ENCODE data around the gene TRIM60. TPM values are rescaled to one million over a fixed set of nuclear protein-coding genes. Genes with fewer than 3 reads are reported as not detected.

TRIM60 gene
- total RNA-seq, 4 donors from 2014 or later = not detected

DNA sequence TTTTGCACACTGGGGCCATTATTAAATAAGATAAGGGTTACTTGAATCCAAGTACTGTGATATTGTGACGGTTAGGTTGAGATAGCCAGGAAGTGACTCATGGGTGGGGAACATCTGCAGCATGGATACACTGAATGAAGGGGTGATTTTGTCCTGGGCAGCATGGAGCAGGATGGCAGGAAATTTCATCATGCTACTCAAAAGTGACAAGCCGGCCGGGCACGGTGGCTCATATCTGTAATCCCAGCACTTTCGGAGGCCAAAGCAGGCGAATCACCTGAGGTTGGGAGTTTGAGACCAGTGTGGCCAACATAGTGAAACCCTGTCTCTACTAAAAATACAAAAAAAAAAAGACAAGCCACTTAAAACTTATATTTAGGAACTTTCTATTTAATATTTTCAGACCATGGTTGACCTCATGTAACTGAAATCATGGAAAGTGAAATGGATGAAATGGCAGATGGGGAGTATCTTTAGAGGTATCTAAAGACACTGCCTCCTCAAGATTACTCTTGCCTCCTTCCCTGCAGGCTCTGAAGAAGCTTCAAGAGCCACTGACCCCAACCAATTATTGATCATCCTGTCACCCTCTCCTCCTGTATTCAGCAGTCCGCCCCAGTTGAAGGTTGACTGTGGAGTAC lies 3.9 kb upstream of the TRIM60 start:
- intact Hi-C loops (cut with DNase I) = no loop called here
- H3K9me3 ChIP-seq = no peaks in the 10 kb centered on the region
- no peaks in the 10 kb centered on the region for H3K27me3 ChIP-seq
- no peaks in the 10 kb centered on the region for H3K4me1 ChIP-seq
- WGBS = 83% methylated on average over 7 of the region's 7 CpGs
- TF ChIP-seq POLR2AphosphoS5 (IDR thresholded peaks at IDR 0.05) (no peak), EP300 (IDR thresholded peaks at IDR 0.05) (no peak)
- TF ChIP-seq, protein P1, sequence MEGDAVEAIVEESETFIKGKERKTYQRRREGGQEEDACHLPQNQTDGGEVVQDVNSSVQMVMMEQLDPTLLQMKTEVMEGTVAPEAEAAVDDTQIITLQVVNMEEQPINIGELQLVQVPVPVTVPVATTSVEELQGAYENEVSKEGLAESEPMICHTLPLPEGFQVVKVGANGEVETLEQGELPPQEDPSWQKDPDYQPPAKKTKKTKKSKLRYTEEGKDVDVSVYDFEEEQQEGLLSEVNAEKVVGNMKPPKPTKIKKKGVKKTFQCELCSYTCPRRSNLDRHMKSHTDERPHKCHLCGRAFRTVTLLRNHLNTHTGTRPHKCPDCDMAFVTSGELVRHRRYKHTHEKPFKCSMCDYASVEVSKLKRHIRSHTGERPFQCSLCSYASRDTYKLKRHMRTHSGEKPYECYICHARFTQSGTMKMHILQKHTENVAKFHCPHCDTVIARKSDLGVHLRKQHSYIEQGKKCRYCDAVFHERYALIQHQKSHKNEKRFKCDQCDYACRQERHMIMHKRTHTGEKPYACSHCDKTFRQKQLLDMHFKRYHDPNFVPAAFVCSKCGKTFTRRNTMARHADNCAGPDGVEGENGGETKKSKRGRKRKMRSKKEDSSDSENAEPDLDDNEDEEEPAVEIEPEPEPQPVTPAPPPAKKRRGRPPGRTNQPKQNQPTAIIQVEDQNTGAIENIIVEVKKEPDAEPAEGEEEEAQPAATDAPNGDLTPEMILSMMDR (IDR thresholded peaks at IDR 0.05) = no peak
- H3K4me3 ChIP-seq = no peak overlapping the region
- H3K27ac ChIP-seq (replicated peaks in 1 of 4) = no peak overlapping the region
- no peak for DNase-seq (ENCODE audit: extremely low spot score)
- no peaks in the 10 kb centered on the region for H3K36me3 ChIP-seq

DNA sequence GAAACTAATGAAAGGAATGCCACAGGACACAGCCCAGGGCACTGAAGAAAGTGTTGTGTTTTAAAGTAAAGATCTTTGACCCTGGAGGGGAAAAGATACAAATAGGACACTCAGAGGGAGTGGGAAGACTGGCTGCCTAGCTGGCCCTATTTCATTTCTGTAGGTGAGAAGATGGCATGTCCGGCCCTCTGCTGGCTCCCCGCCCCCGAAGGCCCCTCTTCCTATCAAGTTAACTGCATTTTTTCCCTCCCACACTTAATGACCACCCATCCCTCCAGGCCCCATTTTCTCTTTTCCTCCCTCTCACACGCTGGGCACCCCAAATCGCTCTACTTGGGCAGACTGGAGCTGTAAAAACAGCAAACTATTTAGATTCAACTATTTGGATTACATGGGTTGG lies 16.4 kb downstream of the TRIM60 start:
- no peaks in the 10 kb centered on the region for H3K9me3 ChIP-seq
- 86% methylated on average over 5 of the region's 5 CpGs for WGBS
- TF ChIP-seq EP300 (IDR thresholded peaks at IDR 0.05) (no peak), POLR2AphosphoS5 (IDR thresholded peaks at IDR 0.05) (no peak), POLR2A (IDR thresholded peaks at IDR 0.05; ENCODE audit: low read depth) (no peak)
- TF ChIP-seq, protein P1 (IDR thresholded peaks at IDR 0.05) = no peak
- no peaks in the 10 kb centered on the region for H3K36me3 ChIP-seq
- no peaks in the 10 kb centered on the region for H3K27me3 ChIP-seq
- no peaks in the 10 kb centered on the region for H3K4me1 ChIP-seq
- DNase-seq (ENCODE audit: extremely low spot score) = no peak
- no peak overlapping the region for H3K27ac ChIP-seq (replicated peaks in 1 of 4)
- intact Hi-C loops (cut with DNase I) = no loop called here
- H3K4me3 ChIP-seq = no peak overlapping the region

DNA sequence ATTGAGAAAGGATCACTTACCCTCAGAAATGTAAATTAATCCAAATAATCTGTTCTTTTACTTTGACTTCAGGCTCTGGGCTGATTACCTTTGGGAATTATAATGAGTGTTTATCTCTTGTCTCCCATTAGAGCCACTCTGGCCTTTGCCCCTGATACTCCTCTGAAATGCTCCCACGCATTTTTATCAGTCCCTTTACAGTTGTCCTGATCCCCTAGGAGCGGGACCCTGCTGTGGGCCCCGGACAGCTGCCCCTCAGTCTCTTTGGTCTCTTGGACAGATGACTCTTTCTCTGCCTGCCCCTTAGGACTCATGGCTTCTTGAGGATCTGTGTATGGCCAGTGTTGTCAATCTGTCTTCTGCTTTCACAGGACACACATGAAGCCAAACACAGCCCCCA lies 20.8 kb downstream of the TRIM60 start:
- 68% methylated on average over 3 of the region's 3 CpGs for WGBS
- Histone ChIP-seq H3K36me3 (no peaks in the 10 kb centered on the region), H3K4me1 (no peaks in the 10 kb centered on the region), H3K9me3 (no peaks in the 10 kb centered on the region), H3K4me3 (no peak overlapping the region), H3K27ac (replicated peaks in 1 of 4) (no peak overlapping the region), H3K27me3 (no peaks in the 10 kb centered on the region)
- TF ChIP-seq POLR2A (IDR thresholded peaks at IDR 0.05; ENCODE audit: low read depth) (no peak), POLR2AphosphoS5 (IDR thresholded peaks at IDR 0.05) (no peak), EP300 (IDR thresholded peaks at IDR 0.05) (no peak)
- TF ChIP-seq, protein P1 (IDR thresholded peaks at IDR 0.05) = no peak
- intact Hi-C loops (cut with DNase I) = no loop called here
- no peak for DNase-seq (ENCODE audit: extremely low spot score)

DNA sequence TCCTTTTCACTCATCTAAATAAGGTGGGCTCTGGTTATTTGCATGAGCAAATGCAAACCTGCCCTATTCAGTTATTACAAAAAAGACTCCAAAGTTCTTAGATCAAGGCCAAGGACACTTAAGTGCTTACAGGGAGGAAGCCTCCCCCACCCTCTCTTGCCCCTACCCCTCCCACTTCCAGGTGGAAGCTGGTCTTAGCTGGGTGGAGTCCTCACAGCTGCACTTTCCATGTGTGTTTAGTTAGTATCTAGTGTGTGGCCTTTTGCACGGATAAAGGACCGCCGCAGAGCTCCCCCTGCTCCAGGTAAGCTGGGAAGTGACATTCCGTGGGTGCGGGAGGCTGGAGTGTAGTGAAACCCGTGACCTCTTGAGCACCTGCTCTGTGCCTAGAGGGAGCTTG lies 21.8 kb downstream of the TRIM60 start, which contains the start of gene TRIM75:
TSS of gene TRIM75 (plus strand) at position 222 of the 400 bp plus-strand sequence. CDS start 5,282 bp downstream, outside the sequence.
- DNase-seq (ENCODE audit: extremely low spot score) = no peak
- Histone ChIP-seq H3K27me3 (no peaks in the 10 kb centered on the region), H3K27ac (replicated peaks in 1 of 4) (no peak within 1 kb of the TSS), H3K4me1 (no peaks in the 10 kb centered on the region), H3K4me3 (no peak within 1 kb of the TSS), H3K9me3 (no peaks in the 10 kb centered on the region), H3K36me3 (no peaks in the 10 kb centered on the region)
- intact Hi-C loops (cut with DNase I) = no loop called here
- 96% methylated on average over 5 of the region's 6 CpGs for WGBS
- TF ChIP-seq EP300 (IDR thresholded peaks at IDR 0.05) (no peak), POLR2A (IDR thresholded peaks at IDR 0.05; ENCODE audit: low read depth) (no peak), POLR2AphosphoS5 (IDR thresholded peaks at IDR 0.05) (no peak)
- TF ChIP-seq, protein P1 (IDR thresholded peaks at IDR 0.05) = no peak

DNA sequence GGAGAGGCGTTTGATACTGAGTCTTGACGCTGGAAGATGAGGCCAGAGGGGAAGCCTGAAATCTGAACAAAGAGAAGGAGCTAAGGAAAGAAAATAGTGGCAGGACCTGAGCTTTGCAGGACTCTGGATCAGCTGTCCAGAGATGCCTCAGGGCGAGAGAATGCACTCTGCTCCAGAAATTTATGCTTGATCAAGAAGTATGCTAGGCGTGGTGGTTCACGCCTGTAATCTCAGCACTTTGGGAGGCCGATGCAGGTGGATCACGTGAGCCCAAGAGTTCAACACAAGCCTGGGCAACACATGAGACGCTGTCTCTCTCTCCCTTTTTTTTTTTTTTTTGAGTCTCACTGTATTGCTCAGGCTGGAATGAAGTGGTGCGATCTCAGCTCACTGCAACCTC lies 23.8 kb downstream of the TRIM60 start:
- H3K4me3 ChIP-seq = no peak overlapping the region
- TF ChIP-seq, protein P1 (IDR thresholded peaks at IDR 0.05) = no peak
- no peaks in the 10 kb centered on the region for H3K36me3 ChIP-seq
- H3K27ac ChIP-seq (replicated peaks in 1 of 4) = no peak overlapping the region
- 91% methylated on average over 9 of the region's 9 CpGs for WGBS
- no peaks in the 10 kb centered on the region for H3K9me3 ChIP-seq
- H3K4me1 ChIP-seq = no peaks in the 10 kb centered on the region
- DNase-seq (ENCODE audit: extremely low spot score) = no peak
- intact Hi-C loops (cut with DNase I) = no loop called here
- H3K27me3 ChIP-seq = no peaks in the 10 kb centered on the region

Measured in esophagus muscularis mucosa (tissue), 4 donors.